ENCODE results near the gene SYCP2L.

GRCh38 chr6:10847684-10848083, 39.2 kb upstream of the SYCP2L start:
- TF ChIP-seq POLR2A (IDR thresholded peaks at IDR 0.05; ENCODE audit: low read depth, low read length) (no peak), RFX5 (IDR thresholded peaks at IDR 0.05; ENCODE audit: low read depth, low read length) (no peak), CTCF (conservative IDR thresholded peaks at IDR 0.05; ENCODE audit: low read depth, low read length) (peak; percentile 28; the same call in 1 of the 2 replicates), RAD21 (IDR thresholded peaks at IDR 0.05; ENCODE audit: low read length) (no peak), BHLHE40 (IDR thresholded peaks at IDR 0.05; ENCODE audit: low read depth, low read length) (no peak)

Data from IMR-90 (cell line).